Prostate gland (tissue), 2 donors: Measurements from ENCODE around the gene RAB7A.
"Not testable (repeated sequence)": the region's sequence is repeated elsewhere in the genome, so short reads cannot be mapped to it uniquely, and the experiment has no call there.

Experiments
- CTCF ChIP-seq, 4 experiments: fragments of 200-600 bp in 2 of 4; fragments of 450-650 bp in 2 of 4; sonication (generic) in 2 of 4; IDR thresholded peaks; 1 replicate in 3 of 4; 2 replicates in 1 of 4; pipeline ENCODE4 v1.5.1; 2016 to 2019; ENCODE audit warnings: antibody characterized with exemption in 4 of 4, mild to moderate bottlenecking in 2 of 4, moderate library complexity in 2 of 4
- POLR2A ChIP-seq: fragments of 450-650 bp; IDR thresholded peaks from one replicate; pipeline ENCODE4 v1.6.1; 2016; ENCODE audit warnings: antibody characterized with exemption, mild to moderate bottlenecking
- POLR2AphosphoS5 ChIP-seq: sonication (generic); formaldehyde crosslinking; IDR thresholded peaks from one replicate; pipeline ENCODE4 v1.6.1; 2017; ENCODE audit warnings: antibody characterized with exemption

GRCh38 chr3:128718892-128719291 is 7.1 kb upstream of the RAB7A start:
- not testable (repeated sequence) for TF ChIP-seq CTCF (IDR thresholded peaks at IDR 0.05); POLR2A; POLR2AphosphoS5
